HepG2 (cell line): Measurements from ENCODE around the gene COX6B1. TPM values are rescaled to one million over a fixed set of nuclear protein-coding genes. Genes with fewer than 3 reads are reported as not detected.

ENCODE experiments used
- EHMT2 ChIP-seq: fragments of 200-600 bp; sonication (generic); IDR thresholded peaks from 2 replicates; pipeline ENCODE4 v1.7.0; 2017; ENCODE audit warnings: antibody characterized with exemption, low read depth, low read length, borderline replicate concordance
- FOXO1 ChIP-seq: sonication (generic); formaldehyde crosslinking; IDR thresholded peaks from 2 replicates; pipeline ENCODE4 v1.4.0; 2020; ENCODE audit warnings: missing genetic modification reagents
- HDAC2 ChIP-seq: sonication (generic); formaldehyde crosslinking; IDR thresholded peaks from 2 replicates; pipeline ENCODE4 v1.4.0; 2020; ENCODE audit warnings: missing genetic modification reagents
- MED1 ChIP-seq: sonication (generic); formaldehyde crosslinking; IDR thresholded peaks from 2 replicates; pipeline ENCODE4 v1.4.0; 2020; ENCODE audit warnings: missing genetic modification reagents
- RBM22 ChIP-seq: fragments of 200-400 bp; formaldehyde crosslinking; optimal IDR thresholded peaks from 2 replicates; pipeline ENCODE3; 2017; ENCODE audit warnings: mild to moderate bottlenecking, low read length, moderate library complexity
- SOX6 ChIP-seq, 2 experiments: fragments of 450-650 bp in 1 of 2; sonication (generic) in 1 of 2; formaldehyde crosslinking in 1 of 2; IDR thresholded peaks; 2 replicates each; pipeline versions ENCODE4 v1.4.0 to v1.6.1; 2017 to 2020; ENCODE audit warnings: antibody characterized with exemption in 1 of 2, mild to moderate bottlenecking in 1 of 2, missing genetic modification reagents in 1 of 2
- ZBTB14 ChIP-seq: sonication (generic); formaldehyde crosslinking; IDR thresholded peaks from 2 replicates; pipeline ENCODE4 v1.4.0; 2020; ENCODE audit warnings: missing genetic modification reagents
- ZBTB38 ChIP-seq: sonication (generic); formaldehyde crosslinking; IDR thresholded peaks from 2 replicates; pipeline ENCODE4 v1.5.1; 2020; ENCODE audit warnings: mild to moderate bottlenecking, missing genetic modification reagents
- polyA plus RNA-seq, 8 experiments: library from polyadenylated mRNA; depleted of rRNA in 3 of 8; stranded (reverse) in 7 of 8; unstranded in 1 of 8; fragments of >200 nt; fragmentation: Illumina TruSeq in 4 of 8; extraction: Trizol in 4 of 8; gene quantifications; 2 replicates each; pipeline versions ENCODE4 v1.2.1 to v1.2.3, GENCODE V29; 2011 to 2016; ENCODE audit warnings: low read depth in 4 of 8, missing spikeins in 1 of 8, mixed read lengths in 1 of 8; ENCODE audit not compliant: insufficient read depth in 1 of 8
- total RNA-seq, 5 experiments: library from RNA; depleted of rRNA; stranded (reverse); fragments of >200 nt; fragmentation: Illumina TruSeq; extraction: Trizol; gene quantifications; 2 replicates each; pipeline ENCODE4 v1.2.3, GENCODE V29; 2016; ENCODE audit warnings: low read depth in 1 of 5
- TF ChIP-seq, protein P1 (sequence below): sonication (generic); formaldehyde crosslinking; IDR thresholded peaks from 2 replicates; pipeline ENCODE4 v1.9.0; 2021; ENCODE audit warnings: mild to moderate bottlenecking, missing genetic modification reagents
- TF ChIP-seq, protein P2 (sequence below): IDR thresholded peaks from 2 replicates; pipeline ENCODE4 v1.6.1; 2018; ENCODE audit warnings: missing genetic modification reagents, mild to moderate bottlenecking, missing compliant biosample characterization

Gene COX6B1
- total and polyA plus RNA-seq, 2 of the 13 experiments (the other 11 are each of a cell fraction or from before 2014, with no cell fraction given), result 481 to 487 TPM

- TF ChIP-seq, protein P1, sequence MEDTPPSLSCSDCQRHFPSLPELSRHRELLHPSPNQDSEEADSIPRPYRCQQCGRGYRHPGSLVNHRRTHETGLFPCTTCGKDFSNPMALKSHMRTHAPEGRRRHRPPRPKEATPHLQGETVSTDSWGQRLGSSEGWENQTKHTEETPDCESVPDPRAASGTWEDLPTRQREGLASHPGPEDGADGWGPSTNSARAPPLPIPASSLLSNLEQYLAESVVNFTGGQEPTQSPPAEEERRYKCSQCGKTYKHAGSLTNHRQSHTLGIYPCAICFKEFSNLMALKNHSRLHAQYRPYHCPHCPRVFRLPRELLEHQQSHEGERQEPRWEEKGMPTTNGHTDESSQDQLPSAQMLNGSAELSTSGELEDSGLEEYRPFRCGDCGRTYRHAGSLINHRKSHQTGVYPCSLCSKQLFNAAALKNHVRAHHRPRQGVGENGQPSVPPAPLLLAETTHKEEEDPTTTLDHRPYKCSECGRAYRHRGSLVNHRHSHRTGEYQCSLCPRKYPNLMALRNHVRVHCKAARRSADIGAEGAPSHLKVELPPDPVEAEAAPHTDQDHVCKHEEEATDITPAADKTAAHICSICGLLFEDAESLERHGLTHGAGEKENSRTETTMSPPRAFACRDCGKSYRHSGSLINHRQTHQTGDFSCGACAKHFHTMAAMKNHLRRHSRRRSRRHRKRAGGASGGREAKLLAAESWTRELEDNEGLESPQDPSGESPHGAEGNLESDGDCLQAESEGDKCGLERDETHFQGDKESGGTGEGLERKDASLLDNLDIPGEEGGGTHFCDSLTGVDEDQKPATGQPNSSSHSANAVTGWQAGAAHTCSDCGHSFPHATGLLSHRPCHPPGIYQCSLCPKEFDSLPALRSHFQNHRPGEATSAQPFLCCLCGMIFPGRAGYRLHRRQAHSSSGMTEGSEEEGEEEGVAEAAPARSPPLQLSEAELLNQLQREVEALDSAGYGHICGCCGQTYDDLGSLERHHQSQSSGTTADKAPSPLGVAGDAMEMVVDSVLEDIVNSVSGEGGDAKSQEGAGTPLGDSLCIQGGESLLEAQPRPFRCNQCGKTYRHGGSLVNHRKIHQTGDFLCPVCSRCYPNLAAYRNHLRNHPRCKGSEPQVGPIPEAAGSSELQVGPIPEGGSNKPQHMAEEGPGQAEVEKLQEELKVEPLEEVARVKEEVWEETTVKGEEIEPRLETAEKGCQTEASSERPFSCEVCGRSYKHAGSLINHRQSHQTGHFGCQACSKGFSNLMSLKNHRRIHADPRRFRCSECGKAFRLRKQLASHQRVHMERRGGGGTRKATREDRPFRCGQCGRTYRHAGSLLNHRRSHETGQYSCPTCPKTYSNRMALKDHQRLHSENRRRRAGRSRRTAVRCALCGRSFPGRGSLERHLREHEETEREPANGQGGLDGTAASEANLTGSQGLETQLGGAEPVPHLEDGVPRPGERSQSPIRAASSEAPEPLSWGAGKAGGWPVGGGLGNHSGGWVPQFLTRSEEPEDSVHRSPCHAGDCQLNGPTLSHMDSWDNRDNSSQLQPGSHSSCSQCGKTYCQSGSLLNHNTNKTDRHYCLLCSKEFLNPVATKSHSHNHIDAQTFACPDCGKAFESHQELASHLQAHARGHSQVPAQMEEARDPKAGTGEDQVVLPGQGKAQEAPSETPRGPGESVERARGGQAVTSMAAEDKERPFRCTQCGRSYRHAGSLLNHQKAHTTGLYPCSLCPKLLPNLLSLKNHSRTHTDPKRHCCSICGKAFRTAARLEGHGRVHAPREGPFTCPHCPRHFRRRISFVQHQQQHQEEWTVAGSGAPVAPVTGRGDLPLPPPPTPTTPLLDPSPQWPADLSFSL (CRISPR knock-in tag), result no peak
- 0 out of 2 replicates have a peak, but pooled peaks have one; percentile 22 for TF ChIP-seq ZBTB38 (CRISPR knock-in tag)
- TF ChIP-seq HDAC2 (CRISPR knock-in tag), result 0 out of 2 replicates have a peak, but pooled peaks have one; percentile 18
- no peak for TF ChIP-seq SOX6 (IDR thresholded peaks at IDR 0.05)
- TF ChIP-seq SOX6 (CRISPR knock-in tag; IDR thresholded peaks at IDR 0.05), result peak; percentile 47; the same call in 1 of the 2 replicates
- TF ChIP-seq FOXO1, result 0 out of 2 replicates have a peak, but pooled peaks have one; percentile 52
- no peak for TF ChIP-seq EHMT2
- TF ChIP-seq RBM22, result no peak
- no peak for TF ChIP-seq ZBTB14 (CRISPR knock-in tag)
- no peak for TF ChIP-seq MED1 (CRISPR knock-in tag)
- TF ChIP-seq, protein P2, sequence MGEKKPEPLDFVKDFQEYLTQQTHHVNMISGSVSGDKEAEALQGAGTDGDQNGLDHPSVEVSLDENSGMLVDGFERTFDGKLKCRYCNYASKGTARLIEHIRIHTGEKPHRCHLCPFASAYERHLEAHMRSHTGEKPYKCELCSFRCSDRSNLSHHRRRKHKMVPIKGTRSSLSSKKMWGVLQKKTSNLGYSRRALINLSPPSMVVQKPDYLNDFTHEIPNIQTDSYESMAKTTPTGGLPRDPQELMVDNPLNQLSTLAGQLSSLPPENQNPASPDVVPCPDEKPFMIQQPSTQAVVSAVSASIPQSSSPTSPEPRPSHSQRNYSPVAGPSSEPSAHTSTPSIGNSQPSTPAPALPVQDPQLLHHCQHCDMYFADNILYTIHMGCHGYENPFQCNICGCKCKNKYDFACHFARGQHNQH (CRISPR knock-in tag), result 0 out of 2 replicates have a peak, but pooled peaks have one; percentile 46
Measured at GRCh38 chr19:35693835-35694599, 45.9 kb downstream of the COX6B1 start (continued).
